OCI-LY1 (cell line): ENCODE data around the gene OR13C3.

ENCODE experiments used
- H2AFZ ChIP-seq: fragments of 200-600 bp; sonication (generic), shearing (Covaris generic); 2 replicates; pipeline ENCODE4 v1.6.0; 2014; ENCODE audit warnings: antibody characterized with exemption, mild to moderate bottlenecking, low read length
- H3F3A ChIP-seq: fragments of 200-600 bp; sonication (generic), shearing (Covaris generic); 2 replicates; pipeline ENCODE4 v1.6.0; 2014; ENCODE audit warnings: mild to moderate bottlenecking, antibody characterized with exemption, low read length, moderate library complexity; ENCODE audit not compliant: insufficient read depth
- H3K27ac ChIP-seq: fragments of 200-600 bp; sonication (generic); 2 replicates; pipeline ENCODE4 v1.5.1; 2014; ENCODE audit warnings: low read length, mixed run types, mild to moderate bottlenecking, low read depth; ENCODE audit not compliant: poor library complexity, severe bottlenecking
- H3K27me3 ChIP-seq: fragments of 200-600 bp; sonication (generic); 2 replicates; pipeline ENCODE4 v1.6.0; 2014; ENCODE audit warnings: antibody characterized with exemption, mild to moderate bottlenecking, low read length, moderate library complexity; ENCODE audit not compliant: insufficient read depth
- H3K36me3 ChIP-seq: fragments of 200-600 bp; sonication (generic); 2 replicates; pipeline ENCODE4 v1.6.1; 2014; ENCODE audit warnings: mild to moderate bottlenecking, antibody characterized with exemption, low read length, moderate library complexity, mixed read lengths; ENCODE audit not compliant: insufficient read depth
- H3K4me1 ChIP-seq: fragments of 200-600 bp; sonication (generic); 2 replicates; pipeline ENCODE4 v1.5.1; 2014; ENCODE audit warnings: mild to moderate bottlenecking, low read length, moderate library complexity; ENCODE audit not compliant: insufficient read depth, severe bottlenecking
- H3K4me2 ChIP-seq: fragments of 200-600 bp; sonication (generic), shearing (Covaris generic); 2 replicates; pipeline ENCODE4 v1.6.1; 2014; ENCODE audit warnings: low read length
- H3K4me3 ChIP-seq: fragments of 200-600 bp; sonication (generic); 2 replicates; pipeline ENCODE4 v1.5.1; 2014; ENCODE audit warnings: low read length, low read depth, mild to moderate bottlenecking, mixed read lengths; ENCODE audit not compliant: poor library complexity, severe bottlenecking
- H3K79me2 ChIP-seq: fragments of 200-600 bp; shearing (Covaris generic); 2 replicates; pipeline ENCODE4 v1.6.1; 2016; ENCODE audit warnings: mixed run types, low read length, mixed read lengths; ENCODE audit not compliant: insufficient read depth
- H3K9ac ChIP-seq: fragments of 200-600 bp; sonication (generic), shearing (Covaris generic); 2 replicates; pipeline ENCODE4 v1.6.1; 2014; ENCODE audit warnings: mild to moderate bottlenecking, low read length, mixed read lengths
- H3K9me2 ChIP-seq: fragments of 200-600 bp; sonication (generic), shearing (Covaris generic); 2 replicates; pipeline ENCODE4 v1.6.1; 2014; ENCODE audit warnings: low read depth, mild to moderate bottlenecking, low read length, mixed read lengths
- H3K9me3 ChIP-seq: fragments of 200-600 bp; shearing (Covaris generic); 2 replicates; pipeline ENCODE4 v1.6.1; 2014; ENCODE audit warnings: low read length, mixed read lengths
- H4K20me1 ChIP-seq: fragments of 200-600 bp; sonication (generic), shearing (Covaris generic); 2 replicates; pipeline ENCODE4 v1.6.0; 2016; ENCODE audit warnings: mild to moderate bottlenecking, low read length; ENCODE audit not compliant: insufficient read depth
- EZH2 ChIP-seq: fragments of 200-600 bp; sonication (generic), shearing (Covaris generic); IDR thresholded peaks from 2 replicates; pipeline ENCODE4 v1.8.0; 2017; ENCODE audit warnings: borderline replicate concordance, mixed run types, mild to moderate bottlenecking, antibody characterized with exemption, low read length, moderate library complexity, mixed read lengths
- TF ChIP-seq, protein P1 (sequence below): fragments of 200-600 bp; sonication (generic), shearing (Covaris generic); IDR thresholded peaks from 2 replicates; pipeline ENCODE4 v1.5.1; 2017; ENCODE audit warnings: mild to moderate bottlenecking, antibody characterized with exemption, low read length, moderate library complexity, mixed read lengths

Gene OR13C3

DNA sequence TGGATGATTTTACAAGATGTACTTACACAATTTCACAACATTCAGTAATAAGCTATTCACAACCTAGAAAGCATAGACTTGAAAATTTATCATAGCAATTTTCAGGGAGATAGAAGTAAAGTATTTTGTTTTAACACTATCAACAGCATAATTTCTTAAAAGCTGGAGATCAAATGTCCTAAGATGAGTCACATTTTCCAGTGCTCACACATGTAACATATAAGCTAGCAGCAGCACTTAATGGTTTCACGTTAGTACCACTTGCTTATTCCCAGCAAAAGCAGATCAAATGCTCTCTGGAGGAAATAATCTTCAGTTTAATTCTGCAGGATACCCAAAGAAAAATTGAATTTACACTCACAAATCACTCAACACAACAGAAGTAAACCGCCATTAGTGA is 38.8 kb upstream of the OR13C3 start:
- no peaks in the 10 kb centered on the region for H3F3A ChIP-seq
- H3K4me2 ChIP-seq = no peak overlapping the region
- H2AFZ ChIP-seq = no peak overlapping the region
- no peaks in the 10 kb centered on the region for H3K36me3 ChIP-seq
- H3K79me2 ChIP-seq = no peaks in the 10 kb centered on the region
- no peaks in the 10 kb centered on the region for H3K9me2 ChIP-seq
- no peaks in the 10 kb centered on the region for H3K27me3 ChIP-seq
- H3K9ac ChIP-seq = no peak overlapping the region
- H3K9me3 ChIP-seq = no peaks in the 10 kb centered on the region
- no peaks in the 10 kb centered on the region for H4K20me1 ChIP-seq
- no peaks in the 10 kb centered on the region for H3K4me1 ChIP-seq
- TF ChIP-seq, protein P1, sequence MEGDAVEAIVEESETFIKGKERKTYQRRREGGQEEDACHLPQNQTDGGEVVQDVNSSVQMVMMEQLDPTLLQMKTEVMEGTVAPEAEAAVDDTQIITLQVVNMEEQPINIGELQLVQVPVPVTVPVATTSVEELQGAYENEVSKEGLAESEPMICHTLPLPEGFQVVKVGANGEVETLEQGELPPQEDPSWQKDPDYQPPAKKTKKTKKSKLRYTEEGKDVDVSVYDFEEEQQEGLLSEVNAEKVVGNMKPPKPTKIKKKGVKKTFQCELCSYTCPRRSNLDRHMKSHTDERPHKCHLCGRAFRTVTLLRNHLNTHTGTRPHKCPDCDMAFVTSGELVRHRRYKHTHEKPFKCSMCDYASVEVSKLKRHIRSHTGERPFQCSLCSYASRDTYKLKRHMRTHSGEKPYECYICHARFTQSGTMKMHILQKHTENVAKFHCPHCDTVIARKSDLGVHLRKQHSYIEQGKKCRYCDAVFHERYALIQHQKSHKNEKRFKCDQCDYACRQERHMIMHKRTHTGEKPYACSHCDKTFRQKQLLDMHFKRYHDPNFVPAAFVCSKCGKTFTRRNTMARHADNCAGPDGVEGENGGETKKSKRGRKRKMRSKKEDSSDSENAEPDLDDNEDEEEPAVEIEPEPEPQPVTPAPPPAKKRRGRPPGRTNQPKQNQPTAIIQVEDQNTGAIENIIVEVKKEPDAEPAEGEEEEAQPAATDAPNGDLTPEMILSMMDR = no peak
- TF ChIP-seq EZH2 = no peak
- H3K27ac ChIP-seq = no peak overlapping the region
- no peak overlapping the region for H3K4me3 ChIP-seq

DNA sequence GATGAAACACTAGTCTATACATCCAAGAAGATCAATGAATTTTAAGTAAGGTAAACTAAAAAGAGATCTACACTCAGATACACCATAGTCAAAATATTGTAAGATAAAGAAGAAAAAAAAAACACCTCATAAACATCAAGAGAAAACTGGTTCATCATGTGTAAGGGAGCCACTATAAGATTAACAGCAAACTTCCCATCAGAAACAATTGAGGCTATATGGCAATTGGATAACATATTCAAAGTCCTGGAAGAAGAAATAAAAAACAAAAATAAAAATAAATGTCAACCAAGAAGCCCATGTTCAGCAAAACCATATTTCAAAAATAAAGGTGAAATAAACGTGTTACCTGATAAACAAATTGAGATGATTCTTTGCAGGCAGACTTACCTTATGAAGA is 36.0 kb upstream of the OR13C3 start:
- Histone ChIP-seq H3K27ac (no peak overlapping the region), H4K20me1 (no peaks in the 10 kb centered on the region), H3K9me2 (no peaks in the 10 kb centered on the region), H3K9me3 (no peaks in the 10 kb centered on the region), H3K27me3 (no peaks in the 10 kb centered on the region), H3K79me2 (no peaks in the 10 kb centered on the region), H3K4me1 (no peaks in the 10 kb centered on the region), H3K4me2 (no peak overlapping the region), H3K9ac (no peak overlapping the region), H3K36me3 (no peaks in the 10 kb centered on the region), H3F3A (no peaks in the 10 kb centered on the region), H3K4me3 (no peak overlapping the region), H2AFZ (no peak overlapping the region)
- TF ChIP-seq EZH2 = no peak
- TF ChIP-seq, protein P1 = no peak

DNA sequence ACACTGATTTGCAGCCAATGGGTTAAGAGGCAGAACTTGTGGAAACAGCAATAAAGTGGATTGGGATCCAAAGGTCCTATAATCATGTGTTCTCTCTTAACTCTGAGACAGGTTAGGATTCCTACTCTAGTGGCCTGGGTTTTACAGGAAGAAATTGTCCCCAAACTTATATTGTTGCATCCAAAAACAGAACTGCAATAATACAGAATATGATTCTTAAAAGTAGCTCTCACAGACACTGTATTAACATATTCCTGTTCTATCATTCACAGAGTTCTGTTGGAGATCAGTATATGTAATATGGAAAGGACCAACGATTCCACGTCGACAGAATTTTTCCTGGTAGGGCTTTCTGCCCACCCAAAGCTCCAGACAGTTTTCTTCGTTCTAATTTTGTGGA is 32.2 kb upstream of the OR13C3 start, which contains the start of gene OR13C8:
Gene OR13C8, plus strand, starts transcription at position 301 of the 400 bp plus-strand sequence. Its CDS starts 0 bp downstream, at position 301.
- Histone ChIP-seq H3K79me2 (no peaks in the 10 kb centered on the region), H3K4me3 (no peak within 1 kb of the TSS), H2AFZ (no peak within 1 kb of the TSS), H3K4me1 (no peaks in the 10 kb centered on the region), H3K9me3 (no peaks in the 10 kb centered on the region), H3K27me3 (no peaks in the 10 kb centered on the region), H4K20me1 (no peaks in the 10 kb centered on the region), H3F3A (no peaks in the 10 kb centered on the region), H3K4me2 (no peak within 1 kb of the TSS), H3K9me2 (no peaks in the 10 kb centered on the region), H3K36me3 (no peaks in the 10 kb centered on the region), H3K27ac (no peak within 1 kb of the TSS), H3K9ac (no peak within 1 kb of the TSS)
- TF ChIP-seq, protein P1 = no peak
- no peak for TF ChIP-seq EZH2
